Lower leg skin (tissue), 4 donors: ENCODE data around the gene CCNYL1. TPM values are rescaled to one million over a fixed set of nuclear protein-coding genes. Genes with fewer than 3 reads are reported as not detected.

Experiments used
- DNase-seq, 2 donors: peaks; one replicate each; pipeline ENCODE4 v3.0.0-alpha.2; 2019; ENCODE audit warnings: low spot score in 2 of 2
- H3K4me3 ChIP-seq: fragments of 200-600 bp; sonication (generic); 2 replicates; pipeline ENCODE4 v1.5.1; 2017; ENCODE audit warnings: mild to moderate bottlenecking, low read depth; ENCODE audit not compliant: poor library complexity, severe bottlenecking
- CTCF ChIP-seq, 3 donors: fragments of 450-650 bp; IDR thresholded peaks; one replicate each; pipeline ENCODE4 v1.5.1; 2016; ENCODE audit warnings: antibody characterized with exemption in 3 of 3, mild to moderate bottlenecking in 3 of 3, moderate library complexity in 2 of 3
- POLR2A ChIP-seq, 2 donors: fragments of 450-650 bp; IDR thresholded peaks; one replicate each; pipeline ENCODE4 v1.6.1; 2016 to 2017; ENCODE audit warnings: antibody characterized with exemption in 2 of 2, mild to moderate bottlenecking in 1 of 2, moderate library complexity in 1 of 2
- WGBS, 2 donors: methylation state at CpG; one replicate each; pipeline ENCODE4 v1.1.5; 2018; 5-methylcytosine and 5-hydroxymethylcytosine counted together
- intact Hi-C: fragments of 100-400 bp; cut with DNase I; formaldehyde crosslinking; loops from one replicate; pipeline ENCODE4 v1.15.0; 2023; ENCODE audit warnings: low total_unique reads
- total RNA-seq, 4 donors: library from RNA; depleted of rRNA; stranded (reverse); fragments of >200 nt; gene quantifications; one replicate each; pipeline ENCODE4 v1.1.0, GENCODE V29; 2016

CCNYL1 gene
- total RNA-seq, 4 donors from 2014 or later = 2.2 to 10.1 (median 3.6) TPM

DNA sequence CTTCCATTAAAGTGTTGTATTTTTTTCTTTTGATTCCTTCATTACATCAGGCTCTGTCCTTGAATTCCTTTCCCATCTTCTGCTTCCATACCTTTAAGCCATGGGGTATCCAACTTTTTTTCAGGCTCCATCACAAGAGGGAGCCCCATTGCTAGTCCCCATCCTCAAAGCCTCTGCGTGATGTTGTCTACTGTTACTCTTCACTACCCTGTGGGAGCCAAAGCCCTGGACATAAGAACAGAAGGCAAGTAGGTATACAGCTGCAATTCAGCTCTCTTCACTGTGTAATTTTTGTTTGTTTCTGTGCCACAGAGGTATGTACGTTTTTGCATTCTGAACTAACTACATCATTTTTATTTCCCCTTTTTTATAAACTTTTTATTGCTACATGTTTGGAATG, 36.6 kb upstream of the CCNYL1 start:
- DNase-seq = peak in 1 of 2 donors; percentile 7
- intact Hi-C loops = no loop called here
- WGBS, 2 donors = 73 to 77% methylated on average over 2 of the region's 2 CpGs
- H3K4me3 ChIP-seq = no peak overlapping the region
- TF ChIP-seq POLR2A (IDR thresholded peaks at IDR 0.05) = no peak
- no peak for TF ChIP-seq CTCF (IDR thresholded peaks at IDR 0.05)

DNA sequence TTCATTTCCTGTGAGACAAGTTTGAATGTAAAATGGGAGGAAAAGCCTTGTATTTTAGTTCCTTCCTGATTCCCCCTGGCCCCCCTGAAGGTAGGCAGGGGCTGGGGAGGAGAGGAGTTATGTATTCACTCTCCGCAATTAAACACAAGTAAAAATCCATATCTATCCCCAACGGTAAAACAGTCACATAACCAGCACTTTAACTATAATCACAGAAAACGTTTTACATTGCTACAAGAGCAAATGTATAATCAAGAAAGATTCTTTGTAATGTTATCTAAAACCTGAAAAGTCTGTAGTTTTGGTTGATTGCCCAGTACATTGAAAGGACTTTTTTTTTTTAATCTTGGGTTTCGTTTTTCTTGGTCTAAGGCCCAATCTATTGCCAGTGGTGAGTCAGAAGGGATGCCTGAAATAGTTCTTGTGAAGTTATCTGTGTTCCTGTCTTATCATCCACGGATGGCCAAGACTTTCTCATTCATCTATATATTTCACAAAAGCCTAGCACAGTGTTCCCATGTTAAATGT, 34.5 kb upstream of the CCNYL1 start:
- 30 to 38% methylated on average over 5 of the region's 5 CpGs for WGBS, 2 donors
- intact Hi-C loops = no loop called here

DNA sequence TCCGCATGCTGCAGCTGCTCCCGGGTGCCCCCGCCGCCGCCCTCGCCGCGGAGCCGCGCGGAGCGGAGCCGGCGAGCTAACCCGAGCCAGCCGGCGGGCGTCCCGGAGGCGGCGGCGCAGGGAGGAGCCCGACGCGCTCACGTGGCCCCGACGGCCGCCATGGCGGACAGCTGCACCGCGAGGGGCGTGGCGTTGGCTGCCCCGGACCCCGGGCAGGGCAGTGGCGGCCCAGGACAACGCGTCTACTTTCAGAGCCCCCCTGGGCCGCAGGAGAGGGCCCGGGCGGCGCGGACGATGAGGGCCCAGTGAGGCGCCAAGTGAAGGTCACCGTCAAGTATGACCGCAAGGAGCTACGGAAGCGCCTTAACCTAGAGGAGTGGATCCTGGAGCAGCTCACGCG, 30.0 kb upstream of the CCNYL1 start:
- 32 to 74% methylated on average over 9 to 28 of the region's 52 CpGs for WGBS, 2 donors
- TF ChIP-seq POLR2A (IDR thresholded peaks at IDR 0.05) = no peak
- no peak for TF ChIP-seq CTCF (IDR thresholded peaks at IDR 0.05)
- peak in 1 of 2 donors; percentile 32 for DNase-seq
- intact Hi-C loops = no loop called here
- H3K4me3 ChIP-seq = no peak overlapping the region

More for the DNA sequence above, 34.5 kb upstream of the CCNYL1 start:
- DNase-seq = no peak
- H3K4me3 ChIP-seq = no peak overlapping the region
- no peak for TF ChIP-seq CTCF (IDR thresholded peaks at IDR 0.05)
- no peak for TF ChIP-seq POLR2A (IDR thresholded peaks at IDR 0.05)

- H3K4me3 ChIP-seq = no peak overlapping the region
- intact Hi-C loops = no loop called here
- WGBS, 2 donors = 78 to 83% methylated on average over 9 of the region's 9 CpGs
- peak in 1 of 2 donors; percentile 67 for DNase-seq
- no peak for TF ChIP-seq CTCF (IDR thresholded peaks at IDR 0.05)
- no peak for TF ChIP-seq POLR2A (IDR thresholded peaks at IDR 0.05)
These were observed 28.9 kb upstream of the CCNYL1 start for GRCh38 chr2:207682557-207682956.

DNA sequence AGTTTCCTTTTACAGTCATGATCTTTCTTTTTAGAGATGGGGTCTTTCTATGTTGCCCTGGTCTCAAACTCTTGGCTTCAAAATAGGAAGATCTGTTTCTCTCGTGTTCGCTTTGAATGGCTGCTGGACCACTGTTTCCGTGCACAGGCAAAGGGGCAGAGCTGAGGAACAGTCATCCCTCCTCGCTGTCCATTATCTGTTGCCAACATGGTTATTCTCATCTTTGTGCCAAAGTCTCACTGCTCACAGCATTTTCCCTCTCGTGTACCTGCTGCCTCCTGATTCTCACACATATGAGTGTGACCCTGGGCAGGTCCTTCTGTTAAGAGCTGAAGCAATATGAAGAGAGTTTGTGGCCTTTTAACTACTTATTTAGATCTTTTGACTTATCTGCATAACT, 28.0 kb upstream of the CCNYL1 start:
- TF ChIP-seq CTCF (IDR thresholded peaks at IDR 0.05) = no peak
- TF ChIP-seq POLR2A (IDR thresholded peaks at IDR 0.05) = no peak
- DNase-seq = peak in 1 of 2 donors; percentile 18
- intact Hi-C loops = no loop called here
- 62 to 74% methylated on average over 5 of the region's 5 CpGs for WGBS, 2 donors
- H3K4me3 ChIP-seq = no peak overlapping the region
